ENCODE measurements around the gene ATP6AP2.
"Not testable (repeated sequence)": the region's sequence is repeated elsewhere in the genome, so short reads cannot be mapped to it uniquely, and the experiment has no call there.

GRCh38 chrX:40575411-40575810, 5.4 kb upstream of the ATP6AP2 start:
- TF ChIP-seq CTCF (IDR thresholded peaks at IDR 0.05 in 2 of 3, conservative IDR thresholded peaks at IDR 0.05 in 1 of 3; ENCODE audit: insufficient read depth in 2 of 3, low read depth in 1 of 3, low read length in 3 of 3); BCLAF1 (IDR thresholded peaks at IDR 0.05; ENCODE audit: borderline replicate concordance in 1 of 2, control insufficient read depth in 1 of 2, low read depth in 2 of 2, low read length in 1 of 2); SMC3 (conservative IDR thresholded peaks at IDR 0.05; ENCODE audit: insufficient read depth, low read depth, low read length); IRF1 (CRISPR knock-in tag; IDR thresholded peaks at IDR 0.05; ENCODE audit: borderline replicate concordance); SP2 (IDR thresholded peaks at IDR 0.05; ENCODE audit: extremely low read depth, low read depth, low read length, poor library complexity, severe bottlenecking); NRF1 (conservative IDR thresholded peaks at IDR 0.05 in 1 of 2, IDR thresholded peaks at IDR 0.05 in 1 of 2); XRCC3 (IDR thresholded peaks at IDR 0.05); POLR2A (conservative IDR thresholded peaks at IDR 0.05); MAFG (tag; conservative IDR thresholded peaks at IDR 0.05); ERF (CRISPR knock-in tag; IDR thresholded peaks at IDR 0.05); GTF2A2 (tag; IDR thresholded peaks at IDR 0.05); ZNF76 (CRISPR knock-in tag; IDR thresholded peaks at IDR 0.05; ENCODE audit: borderline replicate concordance): not testable (repeated sequence)
